GM12892 (cell line): ENCODE data around the gene LGMN.

ENCODE experiments used
- POLR2A ChIP-seq: IDR thresholded peaks from 2 replicates; pipeline ENCODE4 v1.6.1; 2011; ENCODE audit warnings: low read depth, low read length, control low read depth
- POLR2AphosphoS5 ChIP-seq: IDR thresholded peaks from 2 replicates; pipeline ENCODE4 v1.6.1; 2011; ENCODE audit warnings: low read depth, low read length, control low read depth
- TAF1 ChIP-seq: IDR thresholded peaks from 2 replicates; pipeline ENCODE4 v1.6.1; 2011; ENCODE audit warnings: low read depth, mild to moderate bottlenecking, control low read depth, low read length, borderline replicate concordance

GRCh38 chr14:92710001-92710341 lies 38.5 kb downstream of the LGMN start:
- no peak for TF ChIP-seq POLR2A
- TF ChIP-seq POLR2AphosphoS5: no peak
- no peak for TF ChIP-seq TAF1
